Stimulated activated CD8-positive, alpha-beta memory T cell treated with anti-CD3 and anti-CD28 coated beads, Interleukin-12 subunit alpha, Interleukin-12 subunit beta, amount 100 ng/mL, for 24 hours (primary cell): ENCODE measurements around the gene BLOC1S1.

ENCODE experiments used
- DNase-seq: peaks from one replicate; pipeline ENCODE4 v3.0.0-alpha.2; 2020; ENCODE audit errors: extremely low read depth

BLOC1S1 gene

GRCh38 chr12:55694651-55695050, 21.2 kb upstream of the BLOC1S1 start:
- DNase-seq: no peak

- DNase-seq: no peak
These were observed 20.5 kb upstream of the BLOC1S1 start for GRCh38 chr12:55695349-55695748.

DNA sequence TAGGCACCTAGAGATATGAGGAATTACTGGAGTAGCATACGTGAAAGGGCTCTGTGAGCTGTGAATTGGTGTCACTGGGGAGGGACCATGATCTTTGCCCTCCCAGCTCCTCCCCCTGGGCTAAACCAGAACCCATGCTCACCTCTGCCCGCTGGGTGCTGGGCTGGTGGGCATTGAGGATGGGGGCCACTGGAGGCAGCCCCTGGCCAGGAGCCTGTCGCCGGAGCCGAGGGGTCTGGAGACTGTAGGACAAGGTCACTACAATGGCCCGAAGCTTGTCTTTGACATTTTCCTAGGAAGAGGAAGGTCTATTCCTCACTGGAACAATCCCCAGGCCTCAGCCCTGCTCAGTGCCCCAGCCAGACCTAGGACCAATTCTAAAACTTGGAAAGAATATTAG, 19.7 kb upstream of the BLOC1S1 start:
- DNase-seq: no peak

- DNase-seq: no peak
These were observed 18.9 kb upstream of the BLOC1S1 start for GRCh38 chr12:55696796-55697462.

- no peak for DNase-seq
These were observed 18.2 kb upstream of the BLOC1S1 start for GRCh38 chr12:55697686-55698085.

DNA sequence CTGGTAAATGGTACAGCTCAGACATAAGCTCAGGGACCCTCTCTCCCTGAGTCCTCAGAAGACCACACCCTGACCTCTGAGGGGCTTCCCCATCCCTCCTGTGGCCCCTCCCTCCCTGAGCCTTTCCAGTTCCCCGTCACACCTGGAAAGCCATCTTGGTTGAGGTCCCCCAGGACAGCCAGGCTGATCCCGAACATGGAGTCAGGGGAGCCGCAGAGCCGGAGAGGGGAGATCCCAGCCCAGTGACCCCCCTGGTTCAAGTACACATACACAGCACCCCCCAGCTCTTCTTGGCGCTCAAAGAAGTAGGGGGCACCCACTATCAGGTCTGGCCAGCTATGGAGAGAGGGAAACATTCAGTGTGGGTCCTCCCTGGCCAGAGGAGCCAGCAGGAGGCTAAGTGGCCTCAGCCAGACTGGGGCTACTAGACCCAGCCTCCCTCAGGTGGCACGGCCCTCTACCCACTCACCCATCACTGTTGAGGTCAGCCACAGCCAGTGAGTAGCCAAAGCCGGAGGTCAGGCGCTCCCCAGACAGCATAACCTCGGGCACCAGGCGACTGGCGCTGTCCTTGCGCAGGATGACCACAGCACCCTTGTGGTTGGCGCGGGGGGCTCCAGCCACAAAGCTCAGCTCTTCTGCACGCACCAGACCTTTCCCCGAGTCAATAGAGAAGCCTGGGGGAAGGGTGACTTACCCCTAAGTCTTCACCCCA, 17.4 kb upstream of the BLOC1S1 start:
- no peak for DNase-seq

- no peak for DNase-seq
These were observed 16.9 kb upstream of the BLOC1S1 start for GRCh38 chr12:55698965-55699364.

DNA sequence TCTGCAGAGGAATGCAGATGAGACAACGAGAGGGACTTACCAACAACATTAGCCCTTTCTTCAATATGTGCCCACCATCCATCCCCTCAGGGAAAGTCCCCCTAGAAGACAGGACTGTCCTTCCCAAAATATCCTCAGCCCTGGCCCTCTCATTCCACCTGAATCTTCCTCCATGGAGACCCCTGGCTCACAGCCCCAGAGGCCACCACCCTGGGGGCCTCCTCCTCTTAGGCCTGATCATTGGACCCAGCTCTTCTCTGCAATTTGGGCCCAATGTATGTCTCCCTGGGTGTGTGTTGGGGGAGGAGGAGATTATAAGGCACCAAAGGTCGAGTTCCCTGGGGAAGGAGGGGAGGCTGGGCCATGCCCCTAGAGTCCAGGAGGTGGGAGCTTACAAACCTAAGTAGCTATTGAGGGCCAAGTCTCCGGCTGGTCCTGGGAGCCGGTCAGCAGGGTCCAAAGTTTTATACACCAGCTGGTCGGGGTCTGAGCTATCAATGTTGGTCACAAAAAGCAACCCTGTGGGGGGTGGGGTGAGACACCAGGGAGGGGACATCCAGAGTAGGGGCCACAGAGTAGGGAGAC, 16.3 kb upstream of the BLOC1S1 start:
- no peak for DNase-seq

- no peak for DNase-seq
These were observed 15.4 kb upstream of the BLOC1S1 start for GRCh38 chr12:55700255-55701018.

- no peak for DNase-seq
These were observed 13.0 kb upstream of the BLOC1S1 start for GRCh38 chr12:55702861-55703260.

DNA sequence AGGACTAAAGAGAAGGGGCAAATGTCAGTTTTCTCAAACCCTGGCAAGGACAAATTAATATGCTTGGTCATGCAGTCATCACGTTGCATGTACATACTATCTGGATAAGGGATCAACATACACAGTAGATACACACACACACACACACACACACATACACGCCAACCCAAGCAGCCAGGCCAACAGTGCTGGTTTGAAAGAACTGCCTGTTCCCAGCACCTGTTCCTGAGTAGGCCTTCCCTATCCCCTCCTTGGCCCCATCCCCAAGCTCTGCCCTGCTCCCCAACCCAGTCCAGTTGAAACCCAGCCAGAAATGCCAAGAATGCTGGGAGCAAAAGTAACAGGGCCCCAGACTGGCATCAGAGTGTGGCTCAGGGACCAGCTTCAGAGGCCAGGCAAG, 12.6 kb upstream of the BLOC1S1 start:
- no peak for DNase-seq

DNA sequence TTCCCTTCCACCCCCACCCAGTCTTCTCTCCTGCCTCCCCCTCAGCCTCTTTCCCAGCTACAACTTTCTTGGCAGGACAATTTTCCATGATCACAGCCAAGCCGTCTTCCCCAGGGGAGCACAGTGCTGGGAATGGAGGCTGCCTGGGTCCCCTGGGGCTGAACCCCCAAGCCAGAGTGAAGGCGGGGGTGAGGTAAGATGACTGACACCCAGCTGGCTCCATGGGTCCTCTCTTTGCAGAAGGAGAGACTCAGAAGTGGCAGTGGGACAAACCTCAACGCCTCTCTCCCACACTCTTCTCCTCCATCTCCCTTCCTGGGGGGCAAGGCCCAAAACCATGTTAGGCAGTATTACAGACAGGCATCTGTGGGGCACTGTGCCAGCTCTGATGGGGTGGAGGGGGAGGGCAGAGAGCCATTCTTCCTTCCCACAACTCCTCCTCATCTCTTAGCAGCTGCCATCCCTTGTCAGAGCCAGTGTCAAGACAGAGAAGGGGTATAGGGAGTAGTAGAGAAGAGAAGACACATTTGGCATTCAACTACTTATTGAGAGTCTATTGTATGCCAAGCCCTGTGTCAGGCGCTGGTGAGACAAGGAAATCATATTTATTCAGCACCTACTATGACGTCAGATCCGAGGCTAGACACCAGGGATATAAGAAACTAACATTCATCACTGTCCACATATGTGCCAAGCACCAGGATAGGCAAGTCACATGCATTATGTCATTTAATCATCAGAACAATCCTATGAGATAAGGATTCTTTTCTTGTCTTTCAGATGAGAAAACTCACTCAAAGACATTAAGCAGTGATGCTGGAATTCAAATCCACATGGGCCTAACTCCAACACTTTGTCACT, 11.7 kb upstream of the BLOC1S1 start:
- no peak for DNase-seq

DNA sequence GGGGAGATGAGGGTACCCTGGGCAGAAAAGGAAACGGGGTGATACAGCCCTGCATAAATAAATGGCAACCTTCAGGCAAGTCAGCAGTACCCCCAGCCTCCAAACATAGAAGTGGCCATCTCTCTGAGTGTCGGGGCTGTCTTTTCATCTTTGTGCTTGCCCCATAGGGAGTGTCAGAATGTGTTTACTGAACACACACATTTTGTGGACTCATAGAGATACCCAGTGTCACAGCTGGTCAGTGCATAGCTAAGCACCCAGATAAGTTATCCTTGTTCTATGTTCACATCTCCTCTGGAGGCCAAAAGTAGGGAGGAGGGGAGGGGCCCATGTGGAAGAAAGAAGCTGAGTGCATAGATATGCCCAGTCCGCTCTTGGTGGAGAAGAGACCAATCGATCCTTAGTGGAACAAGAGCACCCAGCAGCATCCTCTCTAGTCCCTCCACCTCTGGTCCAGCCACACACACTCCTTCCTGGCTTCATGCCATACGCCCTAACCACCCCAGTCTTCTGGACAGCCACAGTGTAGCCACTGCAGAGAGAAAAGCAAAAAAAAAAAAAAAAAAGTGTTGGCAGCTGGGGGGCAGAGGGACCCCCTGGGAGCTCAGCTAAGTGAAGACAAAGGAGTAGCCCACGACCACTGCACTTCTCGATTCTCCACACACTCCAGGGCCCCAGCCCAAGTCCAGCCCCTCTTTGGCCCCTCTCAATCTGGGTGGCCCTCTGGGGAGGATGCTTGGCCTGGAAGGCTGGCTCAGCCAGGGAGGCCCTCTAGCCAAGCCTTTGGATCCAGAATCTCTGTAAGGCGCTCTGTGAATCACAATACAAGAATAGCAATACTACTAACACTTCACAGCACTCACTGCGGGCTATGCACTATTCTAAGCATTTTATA, 10.8 kb upstream of the BLOC1S1 start:
- no peak for DNase-seq

GRCh38 chr12:55705782-55706402, 10.0 kb upstream of the BLOC1S1 start:
- DNase-seq: no peak

DNA sequence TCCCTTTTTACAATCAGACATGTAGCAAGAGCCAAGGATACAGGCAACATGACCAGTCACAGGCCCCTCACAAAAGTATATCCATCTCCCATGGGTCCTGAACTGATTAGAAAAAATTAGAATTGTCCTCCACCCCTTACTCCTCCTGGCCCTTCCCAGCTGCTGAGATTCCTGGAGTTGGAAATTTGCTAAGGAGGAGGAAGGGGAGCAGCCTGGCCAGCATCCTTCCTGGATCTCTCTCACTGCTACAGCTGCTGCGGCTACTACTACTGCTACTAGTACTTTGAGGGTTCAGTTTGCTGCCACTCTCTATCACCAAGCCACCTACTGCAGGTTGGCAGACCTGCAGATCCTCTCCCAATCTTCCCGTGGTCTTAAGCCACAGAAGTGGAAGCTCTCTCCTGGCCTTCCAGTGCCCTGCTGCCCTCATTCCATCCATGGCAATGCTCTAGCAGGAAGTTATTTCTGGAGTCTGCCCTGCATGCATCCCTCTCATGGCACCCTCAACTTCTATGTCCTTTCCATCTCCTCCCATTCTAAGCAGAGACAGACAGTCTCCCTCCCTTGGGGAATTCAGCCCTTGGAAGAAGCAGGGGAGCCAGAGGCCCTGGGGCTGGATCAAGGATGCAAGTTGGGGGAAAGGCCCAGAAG, 9.2 kb upstream of the BLOC1S1 start:
- DNase-seq: no peak

DNA sequence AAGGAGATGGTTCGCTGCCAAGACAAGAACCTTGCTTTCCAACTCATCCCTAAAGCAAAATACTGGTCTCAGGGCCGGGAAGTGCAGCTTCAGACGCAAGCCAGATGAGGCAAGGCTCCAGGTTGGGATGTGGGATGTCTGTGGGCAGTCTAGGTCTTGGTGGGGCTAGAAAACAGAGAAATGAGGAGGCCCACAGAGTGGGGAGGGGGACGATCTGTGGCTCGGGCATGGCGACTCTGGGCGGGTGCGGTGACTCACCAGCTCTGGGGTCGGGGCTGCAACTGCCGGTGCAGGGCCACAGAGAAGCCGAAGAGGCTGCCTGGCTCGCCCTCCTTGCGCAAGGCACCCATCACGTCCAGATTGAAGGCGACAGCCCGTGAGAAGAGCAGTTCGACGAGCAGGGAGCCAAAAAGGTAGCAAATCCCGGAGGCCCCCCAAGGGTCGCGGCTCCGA, 8.6 kb upstream of the BLOC1S1 start:
- no peak for DNase-seq

DNA sequence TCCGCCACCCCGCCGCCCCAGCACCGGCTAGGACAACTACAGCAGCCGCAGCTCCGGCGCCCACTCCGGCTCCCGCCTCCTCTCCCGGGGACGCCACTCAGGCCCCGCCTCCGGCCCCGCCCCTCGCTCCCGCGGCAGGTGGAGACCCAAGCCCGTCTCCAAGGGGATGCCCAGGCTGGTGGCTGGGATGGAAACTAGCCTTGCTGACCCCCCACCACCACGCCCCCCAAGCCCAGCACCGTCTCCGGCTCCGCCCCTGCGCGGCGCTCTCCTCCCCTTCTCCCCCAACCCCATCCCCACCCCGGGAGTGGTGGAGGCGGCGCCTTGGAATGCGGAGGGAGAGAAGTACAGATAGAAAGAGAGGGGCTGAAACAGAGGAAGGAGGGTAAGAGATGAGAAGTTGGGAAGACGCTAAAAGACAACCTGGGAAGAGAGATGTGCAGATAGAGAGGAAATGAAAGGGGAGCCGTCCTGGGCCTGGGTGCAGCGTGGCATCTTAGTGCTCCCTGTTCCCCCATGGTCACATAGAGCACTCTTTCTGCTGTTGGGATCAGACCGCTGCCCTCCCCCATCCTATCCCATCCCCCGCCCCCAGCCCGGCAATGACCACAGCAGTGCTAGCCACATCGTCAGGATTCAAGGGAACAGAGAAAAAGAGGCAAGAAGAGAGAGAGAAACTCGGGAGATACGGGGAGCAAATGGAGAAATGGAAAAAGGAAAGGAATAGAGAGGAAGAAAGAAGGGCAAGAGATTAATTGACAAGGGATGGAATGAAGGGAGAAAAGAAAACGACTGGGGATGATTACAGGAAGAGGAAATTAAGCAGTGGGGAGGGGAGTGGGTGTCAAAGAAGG, 7.8 kb upstream of the BLOC1S1 start, which contains the start of gene ITGA7:
TSS of gene ITGA7 (minus strand) at position 64 of the 854 bp plus-strand sequence. CDS start 222 bp downstream, outside the sequence.
- DNase-seq: no peak

DNA sequence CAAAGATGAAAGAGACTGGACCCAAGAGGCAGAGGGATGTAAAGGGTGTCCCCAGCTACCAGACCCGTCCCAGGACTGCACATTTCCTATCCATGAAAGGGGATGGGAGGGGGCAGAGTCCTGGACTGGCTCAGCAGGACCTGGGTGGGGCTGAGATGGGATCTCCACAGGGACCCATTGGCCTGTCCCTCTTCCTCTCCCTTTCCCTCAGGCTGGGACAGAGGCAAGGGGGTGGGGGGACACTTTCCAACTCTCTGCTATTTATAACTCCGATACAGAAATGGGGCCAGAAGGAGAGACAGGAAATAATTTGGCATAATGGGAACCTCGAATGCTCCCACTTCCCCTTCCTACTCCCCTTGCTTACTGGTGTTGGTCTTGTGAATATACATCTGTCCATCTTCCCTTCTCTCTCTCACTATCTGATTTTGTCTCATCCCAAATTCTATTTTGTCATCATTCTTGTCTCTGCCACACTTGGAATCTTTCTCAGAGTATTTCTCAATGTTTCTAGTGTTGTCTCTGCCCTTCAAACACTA, 7.1 kb upstream of the BLOC1S1 start:
- no peak for DNase-seq
